Loucy (cell line): ENCODE data around the gene DDX10.

ENCODE experiments used
- H2AFZ ChIP-seq: fragments of 200-600 bp; sonication (generic); 2 replicates; pipeline ENCODE4 v1.6.0; 2016; ENCODE audit warnings: antibody characterized with exemption, mild to moderate bottlenecking, low read length, moderate library complexity
- H3F3A ChIP-seq: fragments of 200-600 bp; 2 replicates; pipeline ENCODE4 v1.6.0; 2016; ENCODE audit warnings: antibody characterized with exemption, low read depth, mild to moderate bottlenecking
- H3K27me3 ChIP-seq: fragments of 200-600 bp; sonication (generic); 2 replicates; pipeline ENCODE4 v1.6.1; 2014; ENCODE audit warnings: low read length, mild to moderate bottlenecking; ENCODE audit not compliant: insufficient read depth, poor library complexity, severe bottlenecking
- H3K36me3 ChIP-seq: fragments of 200-600 bp; sonication (generic); 2 replicates; pipeline ENCODE4 v1.6.1; 2016; ENCODE audit warnings: low read length; ENCODE audit not compliant: insufficient read depth
- H3K4me1 ChIP-seq: fragments of 200-600 bp; sonication (generic); 2 replicates; pipeline ENCODE4 v1.5.1; 2014; ENCODE audit warnings: low read length, mild to moderate bottlenecking; ENCODE audit not compliant: insufficient read depth, poor library complexity, severe bottlenecking
- H3K4me2 ChIP-seq: fragments of 200-600 bp; sonication (generic); 2 replicates; pipeline ENCODE4 v1.6.0; 2014; ENCODE audit warnings: antibody characterized with exemption, low read length, low read depth, mild to moderate bottlenecking; ENCODE audit not compliant: poor library complexity, severe bottlenecking
- H3K4me3 ChIP-seq: fragments of 200-600 bp; sonication (generic); 2 replicates; pipeline ENCODE4 v1.5.1; 2014; ENCODE audit warnings: low read length, mild to moderate bottlenecking, mixed read lengths; ENCODE audit not compliant: poor library complexity, severe bottlenecking
- H3K79me2 ChIP-seq: fragments of 200-600 bp; sonication (generic); 2 replicates; pipeline ENCODE4 v1.6.1; 2014; ENCODE audit warnings: low read length; ENCODE audit not compliant: insufficient read depth
- H3K9ac ChIP-seq: fragments of 200-600 bp; sonication (generic); 2 replicates; pipeline ENCODE4 v1.6.0; 2014; ENCODE audit warnings: mild to moderate bottlenecking, low read depth, low read length, moderate library complexity; ENCODE audit not compliant: poor library complexity, severe bottlenecking
- H3K9me2 ChIP-seq: fragments of 200-600 bp; sonication (generic); replicated peaks from 2 replicates; pipeline ENCODE4 v1.6.1; 2016; ENCODE audit warnings: low read depth, low read length, mixed read lengths
- H3K9me3 ChIP-seq: fragments of 200-600 bp; sonication (generic); 2 replicates; pipeline ENCODE4 v1.6.1; 2014; ENCODE audit warnings: mild to moderate bottlenecking, antibody characterized with exemption, low read length, low read depth; ENCODE audit not compliant: insufficient read depth
- H4K20me1 ChIP-seq: fragments of 200-600 bp; sonication (generic); 2 replicates; pipeline ENCODE4 v1.6.0; 2014; ENCODE audit warnings: antibody characterized with exemption, low read length, mild to moderate bottlenecking; ENCODE audit not compliant: insufficient read depth, poor library complexity, severe bottlenecking
- CTCF ChIP-seq: fragments of 200-600 bp; sonication (generic); conservative IDR thresholded peaks from 2 replicates; pipeline ENCODE4 v1.5.1; 2014; ENCODE audit warnings: mild to moderate bottlenecking, antibody characterized with exemption, low read length
- EZH2phosphoT487 ChIP-seq: fragments of 200-600 bp; IDR thresholded peaks from 2 replicates; pipeline ENCODE4 v1.6.1; 2018; ENCODE audit warnings: antibody characterized with exemption, mild to moderate bottlenecking, moderate library complexity, borderline replicate concordance

Gene DDX10

GRCh38 chr11:108890482-108891105 is 225.7 kb downstream of the DDX10 start:
- Histone ChIP-seq H3K9me3 (no peaks in the 10 kb centered on the region), H3K79me2 (no peaks in the 10 kb centered on the region), H4K20me1 (peaks cover 6% of the 10 kb centered on the region), H3K4me3 (no peak overlapping the region), H3K4me1 (peaks cover 37% of the 10 kb centered on the region), H3F3A (peaks cover 5% of the 10 kb centered on the region; the same call in 1 of the 2 replicates), H3K9me2 (no peaks in the 10 kb centered on the region), H3K27me3 (no peaks in the 10 kb centered on the region), H3K9ac (no peak overlapping the region), H2AFZ (no peak overlapping the region), H3K36me3 (no peaks in the 10 kb centered on the region), H3K4me2 (no peak overlapping the region)
- TF ChIP-seq CTCF (no peak), EZH2phosphoT487 (no peak)

GRCh38 chr11:108891143-108891542 is 226.3 kb downstream of the DDX10 start:
- H4K20me1 ChIP-seq: peaks cover 6% of the 10 kb centered on the region
- peaks cover 5% of the 10 kb centered on the region; the same call in 1 of the 2 replicates for H3F3A ChIP-seq
- no peak overlapping the region for H3K4me2 ChIP-seq
- no peak overlapping the region for H2AFZ ChIP-seq
- no peak overlapping the region for H3K9ac ChIP-seq
- H3K4me1 ChIP-seq: peaks cover 34% of the 10 kb centered on the region
- no peak overlapping the region for H3K4me3 ChIP-seq
- H3K36me3 ChIP-seq: no peaks in the 10 kb centered on the region
- H3K9me2 ChIP-seq: no peaks in the 10 kb centered on the region
- no peaks in the 10 kb centered on the region for H3K79me2 ChIP-seq
- H3K27me3 ChIP-seq: no peaks in the 10 kb centered on the region
- H3K9me3 ChIP-seq: no peaks in the 10 kb centered on the region
- TF ChIP-seq CTCF (no peak), EZH2phosphoT487 (no peak)

- peaks cover 6% of the 10 kb centered on the region for H4K20me1 ChIP-seq
- H3K4me3 ChIP-seq: no peak overlapping the region
- H3K9me2 ChIP-seq: no peaks in the 10 kb centered on the region
- peaks cover 26% of the 10 kb centered on the region for H3K4me1 ChIP-seq
- no peaks in the 10 kb centered on the region for H3K36me3 ChIP-seq
- no peak overlapping the region for H3K4me2 ChIP-seq
- H3K9ac ChIP-seq: no peak overlapping the region
- no peaks in the 10 kb centered on the region for H3F3A ChIP-seq
- H3K27me3 ChIP-seq: no peaks in the 10 kb centered on the region
- no peaks in the 10 kb centered on the region for H3K9me3 ChIP-seq
- no peaks in the 10 kb centered on the region for H3K79me2 ChIP-seq
- TF ChIP-seq CTCF: no peak
- no peak for TF ChIP-seq EZH2phosphoT487
- no peak overlapping the region for H2AFZ ChIP-seq
Measured at GRCh38 chr11:108891909-108892511, 227.1 kb downstream of the DDX10 start.
